IPS-18c (cell line): Measurements from ENCODE around the gene ZNF277.

Experiments
- H3K4me3 ChIP-seq: 2 replicates; pipeline ENCODE4 v1.7.0; 2013; ENCODE audit warnings: low read depth, mild to moderate bottlenecking, low read length, moderate library complexity; ENCODE audit not compliant: insufficient read depth
- H3K9me3 ChIP-seq: one replicate; pipeline ENCODE4 v1.6.1; 2013; ENCODE audit warnings: mild to moderate bottlenecking, low read length, moderate library complexity; ENCODE audit not compliant: control insufficient read depth, insufficient read depth

Gene ZNF277

DNA sequence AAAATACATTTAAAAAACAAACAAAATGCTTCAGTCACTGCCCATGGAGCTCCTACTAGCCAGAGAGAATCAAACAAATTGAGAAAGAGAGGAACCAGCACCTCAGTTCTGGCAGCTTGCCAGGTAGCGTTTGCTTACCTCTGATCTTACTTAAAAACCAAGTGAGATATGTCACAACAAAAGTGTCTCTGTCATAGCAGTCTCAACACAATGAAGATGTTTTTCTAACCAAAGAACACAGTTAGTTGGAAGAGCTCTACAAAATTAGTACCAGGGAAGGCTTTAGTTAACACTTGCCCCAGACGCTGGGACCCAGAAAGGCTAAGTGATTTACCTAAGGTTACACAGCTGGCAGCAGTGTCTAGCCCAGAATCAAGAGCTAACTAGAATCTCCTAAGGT lies 3.7 kb upstream of the ZNF277 start:
- no peak overlapping the region for H3K4me3 ChIP-seq

DNA sequence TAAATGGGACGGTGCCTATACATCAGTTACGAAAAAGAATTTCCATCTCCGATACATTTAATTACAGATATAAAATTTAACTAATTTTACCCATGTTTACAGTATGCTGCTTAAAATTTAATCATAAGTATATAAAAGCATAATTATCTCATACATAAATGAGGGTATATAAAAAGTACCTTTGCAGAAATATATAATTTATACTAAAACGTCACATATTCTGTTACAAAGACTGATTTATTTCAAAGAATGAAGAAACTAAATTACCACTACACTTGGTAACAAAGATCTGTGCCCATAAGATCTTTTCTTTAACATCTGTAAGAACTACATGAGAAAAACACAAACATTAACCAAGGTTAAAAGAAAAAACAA lies 3.1 kb upstream of the ZNF277 start:
- peaks cover 2% of the 10 kb centered on the region for H3K9me3 ChIP-seq
- H3K4me3 ChIP-seq: no peak overlapping the region

More for the DNA sequence above, 3.7 kb upstream of the ZNF277 start:
- peaks cover 2% of the 10 kb centered on the region for H3K9me3 ChIP-seq

DNA sequence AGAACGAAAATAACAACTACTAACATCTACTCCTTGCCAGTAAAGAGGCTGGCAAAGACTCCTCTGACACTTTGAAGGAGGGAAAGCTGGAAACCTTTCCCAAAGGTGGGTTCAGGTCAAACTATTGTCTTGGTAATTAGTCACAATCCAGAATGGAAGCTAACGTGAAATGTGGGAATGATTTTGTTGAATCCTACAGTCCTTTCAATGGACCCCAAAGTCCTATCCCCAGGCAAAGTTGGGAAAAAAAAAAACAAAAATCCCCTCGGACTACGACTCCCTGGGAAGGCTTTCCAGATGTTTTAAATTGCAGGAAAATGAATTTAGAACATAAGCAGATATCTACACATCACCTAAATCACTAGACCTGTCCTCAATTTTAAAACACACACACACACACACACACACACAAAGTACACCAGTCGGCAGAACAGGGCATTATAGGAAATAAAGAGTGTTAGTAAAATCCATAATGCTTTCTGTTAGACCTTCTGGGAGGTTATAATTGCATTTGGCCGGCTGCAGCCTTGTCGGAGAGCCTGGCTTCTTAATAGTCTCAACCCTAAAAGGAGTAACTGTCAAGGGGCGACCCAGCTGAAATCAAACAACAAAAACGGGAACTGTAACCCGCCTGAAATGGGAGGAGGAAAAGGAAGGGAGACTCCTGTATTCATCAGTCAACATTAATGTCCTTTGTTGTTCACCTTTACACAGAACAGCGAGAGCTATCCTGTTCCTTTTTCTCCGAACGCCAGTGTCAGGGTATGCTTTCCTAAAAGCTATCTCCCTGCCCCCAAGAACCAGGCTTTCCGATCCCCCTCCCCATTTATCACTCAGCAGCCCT lies 1.8 kb upstream of the ZNF277 start:
- peak overlapping the region; percentile 84 for H3K4me3 ChIP-seq
- peaks cover 2% of the 10 kb centered on the region for H3K9me3 ChIP-seq

DNA sequence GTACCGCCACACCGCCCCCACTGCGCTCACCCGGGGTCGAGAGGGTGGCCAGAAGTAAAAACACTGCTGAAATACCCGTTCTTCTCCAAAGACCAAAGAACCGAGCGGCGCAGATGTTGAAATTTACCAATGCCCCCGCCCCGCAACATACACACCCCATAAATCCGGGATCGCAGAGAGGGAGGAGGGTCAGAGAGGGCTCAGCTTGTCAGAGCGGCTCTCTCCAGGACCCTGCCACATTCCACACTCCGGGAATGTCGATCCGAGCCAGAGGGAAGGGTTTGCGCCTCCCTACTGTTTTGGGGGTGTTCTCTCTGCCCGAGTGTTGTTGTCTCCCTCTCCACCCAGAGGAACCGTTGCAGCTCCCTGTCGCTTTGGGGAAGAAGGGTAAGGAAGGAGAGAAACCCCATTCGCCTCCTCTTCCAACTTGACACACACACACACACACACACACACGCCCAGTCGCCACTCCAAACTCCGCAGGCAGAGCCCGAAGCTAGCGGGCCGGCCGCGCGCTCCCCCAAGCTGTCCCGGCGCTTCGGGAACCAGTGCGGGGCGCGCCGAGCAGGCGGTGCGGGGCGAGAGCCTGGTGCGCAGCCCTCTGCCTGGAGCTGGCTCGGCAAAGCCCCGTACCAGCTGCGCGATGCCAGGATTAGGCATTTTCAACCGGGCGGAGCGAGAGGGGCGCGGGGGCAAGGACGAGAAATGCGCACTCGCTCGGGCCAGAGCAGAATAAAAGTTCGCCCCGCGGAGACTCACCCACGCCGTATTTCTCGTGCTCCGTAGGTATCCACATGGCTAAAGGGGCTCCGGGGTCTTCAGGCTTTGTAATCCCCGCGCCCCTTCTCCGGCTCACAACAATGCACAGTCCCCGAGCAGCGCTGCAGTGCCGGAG lies 905 bp upstream of the ZNF277 start:
- Histone ChIP-seq H3K9me3 (peaks cover 2% of the 10 kb centered on the region), H3K4me3 (peak overlapping the region; percentile 84)

DNA sequence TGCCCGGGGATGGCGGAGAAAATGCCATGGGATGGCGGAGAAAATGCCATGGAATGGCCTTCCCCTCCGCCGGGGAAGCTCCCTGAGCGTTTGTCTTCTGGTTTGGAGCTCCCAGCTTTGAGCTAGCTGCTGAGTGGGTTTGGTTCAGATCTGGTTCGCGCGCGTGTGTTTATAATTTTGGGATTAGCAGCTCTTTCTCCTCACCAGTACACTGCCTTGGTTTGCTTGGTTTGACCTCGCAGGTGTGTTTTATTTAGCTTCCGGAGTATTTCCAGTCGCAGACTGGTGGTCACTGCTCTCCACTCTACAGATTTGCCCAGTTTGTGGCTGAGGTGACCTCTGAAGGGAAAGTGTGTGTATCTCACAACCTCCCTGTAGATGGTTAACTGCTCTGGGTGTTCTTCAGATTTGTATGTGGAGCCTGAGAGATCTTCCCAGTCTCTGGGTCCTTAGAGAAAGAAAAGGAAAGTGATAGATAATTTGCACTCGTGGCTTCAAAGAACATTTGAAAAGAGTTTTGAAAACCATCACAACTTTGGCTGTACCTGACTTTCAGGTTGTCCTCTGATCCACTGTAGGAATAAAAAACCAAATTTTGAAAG lies 597 bp downstream of the ZNF277 start:
- H3K4me3 ChIP-seq: peak overlapping the region; percentile 85
- H3K9me3 ChIP-seq: peaks cover 2% of the 10 kb centered on the region

DNA sequence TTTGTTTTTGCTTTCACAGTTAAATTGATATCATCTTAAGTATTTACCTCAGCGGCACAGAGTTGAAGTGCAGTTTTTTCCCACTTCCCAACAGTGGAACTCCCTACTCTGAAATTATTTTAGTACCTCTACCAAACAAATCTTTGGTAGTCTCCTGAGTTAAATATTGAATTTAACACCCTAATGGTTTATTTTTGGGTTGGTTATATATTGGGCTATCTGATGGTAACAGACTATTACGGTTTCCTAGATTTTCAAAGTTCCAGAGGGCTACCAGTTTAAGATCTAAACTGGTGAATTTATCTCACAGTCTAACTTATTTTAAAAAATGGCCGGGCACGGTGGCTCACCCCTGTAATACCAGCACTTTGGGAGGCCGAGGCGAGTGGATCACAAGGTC lies 1.3 kb downstream of the ZNF277 start:
- H3K9me3 ChIP-seq: peaks cover 2% of the 10 kb centered on the region
- H3K4me3 ChIP-seq: no peak overlapping the region; the same call in 1 of the 2 replicates

DNA sequence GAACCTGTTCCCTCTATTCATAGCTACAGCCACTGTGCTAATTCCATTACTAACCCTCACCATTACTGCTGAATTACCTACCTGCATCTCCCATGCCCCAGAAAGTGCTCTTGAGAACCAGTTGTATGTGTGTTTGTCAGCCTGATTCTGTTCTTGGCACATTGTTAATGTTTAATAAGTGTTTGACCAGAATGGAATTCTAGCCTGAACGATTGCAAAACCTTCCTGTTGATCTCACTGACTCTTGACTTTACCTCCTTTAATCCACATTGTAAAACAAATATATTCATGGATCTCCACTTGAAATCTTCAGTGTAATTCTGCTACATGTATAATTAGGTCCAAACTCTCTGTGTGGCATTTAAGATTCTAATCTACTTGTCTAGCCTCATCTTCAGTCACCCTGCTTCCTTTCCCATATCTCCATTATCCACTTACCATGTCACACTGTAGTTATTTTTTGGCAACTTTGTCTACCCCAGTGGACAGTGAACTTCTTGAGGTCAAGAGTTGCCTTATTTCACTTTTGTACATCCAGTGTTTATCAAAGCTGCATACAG lies 4.9 kb downstream of the ZNF277 start:
- Histone ChIP-seq H3K4me3 (no peak overlapping the region), H3K9me3 (peaks cover 2% of the 10 kb centered on the region)

DNA sequence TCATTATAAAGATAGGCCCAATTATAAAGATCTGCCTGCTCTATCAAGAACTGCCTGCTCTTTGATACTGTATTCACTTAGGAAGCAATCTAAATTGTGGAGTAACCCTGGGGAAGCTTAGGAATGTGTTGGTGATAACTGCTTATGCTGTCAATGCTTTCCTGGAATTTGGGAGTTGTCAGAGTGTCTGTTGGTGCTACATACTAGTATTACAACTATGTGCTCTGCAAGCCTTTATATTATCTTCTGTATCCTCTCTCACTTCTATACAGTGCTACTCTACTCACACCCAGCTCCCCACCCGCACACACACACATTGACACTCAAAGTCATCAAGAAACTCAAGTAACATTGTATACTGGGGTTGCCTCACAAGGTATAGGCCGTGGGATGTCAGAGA lies 6.1 kb downstream of the ZNF277 start:
- no peak overlapping the region for H3K4me3 ChIP-seq
- H3K9me3 ChIP-seq: no peaks in the 10 kb centered on the region

DNA sequence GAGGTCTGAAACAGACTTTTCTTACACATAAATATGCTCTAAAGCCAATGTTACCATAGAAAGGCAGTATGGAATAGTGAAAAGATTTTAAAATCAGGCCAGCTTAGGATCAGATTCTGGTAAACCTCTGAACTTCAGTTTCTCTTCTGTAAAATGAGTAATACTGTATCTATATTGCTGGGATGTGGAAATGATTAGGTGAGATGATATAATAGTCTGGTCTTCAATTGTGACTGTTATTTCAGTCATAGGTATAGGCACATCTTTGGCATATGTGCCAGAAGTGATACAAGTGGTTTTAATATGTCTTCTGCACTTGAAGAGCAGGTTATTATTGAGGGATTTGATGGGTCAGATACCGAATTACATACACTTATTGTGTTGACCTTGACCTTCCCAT lies 7.2 kb downstream of the ZNF277 start:
- no peak overlapping the region for H3K4me3 ChIP-seq
- no peaks in the 10 kb centered on the region for H3K9me3 ChIP-seq

DNA sequence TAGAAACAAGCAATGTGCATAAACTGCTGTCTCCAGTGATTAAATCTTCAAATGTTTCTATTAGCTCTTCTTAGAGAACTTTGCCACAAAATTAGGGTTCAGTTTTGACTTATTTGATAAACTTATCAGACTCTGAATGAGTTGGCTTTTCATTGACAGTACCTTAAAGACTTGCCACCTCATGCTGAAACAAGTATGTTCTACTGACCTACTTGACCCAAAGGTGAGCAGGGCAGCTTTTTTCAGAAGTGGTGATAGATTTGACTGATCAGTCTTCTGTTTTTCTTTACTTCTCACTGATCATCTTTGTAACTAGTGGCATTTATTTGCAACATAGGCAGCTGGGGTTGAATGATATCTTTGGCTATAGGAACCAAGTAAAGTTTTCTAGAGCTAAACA lies 7.8 kb downstream of the ZNF277 start:
- H3K4me3 ChIP-seq: no peak overlapping the region
- H3K9me3 ChIP-seq: no peaks in the 10 kb centered on the region

DNA sequence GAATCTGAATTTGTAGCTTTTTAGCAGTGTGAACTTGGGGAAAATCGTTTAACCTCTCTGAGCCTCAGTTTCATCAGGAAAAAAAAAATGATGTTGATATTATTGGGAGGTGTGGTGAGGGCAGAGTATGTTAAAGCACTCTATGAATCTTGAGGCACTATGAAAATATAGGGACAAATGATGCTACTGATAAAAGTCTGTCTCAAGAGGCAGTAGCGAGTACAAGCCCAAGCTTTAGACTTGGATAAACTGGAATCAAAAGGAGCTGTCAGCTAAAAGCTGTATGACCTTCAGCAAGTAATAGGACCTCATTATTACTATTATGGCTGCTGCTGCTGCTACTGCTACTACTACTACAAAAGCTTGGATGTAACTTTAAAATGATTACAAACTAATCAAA lies 8.4 kb downstream of the ZNF277 start:
- H3K9me3 ChIP-seq: no peaks in the 10 kb centered on the region
- H3K4me3 ChIP-seq: no peak overlapping the region

DNA sequence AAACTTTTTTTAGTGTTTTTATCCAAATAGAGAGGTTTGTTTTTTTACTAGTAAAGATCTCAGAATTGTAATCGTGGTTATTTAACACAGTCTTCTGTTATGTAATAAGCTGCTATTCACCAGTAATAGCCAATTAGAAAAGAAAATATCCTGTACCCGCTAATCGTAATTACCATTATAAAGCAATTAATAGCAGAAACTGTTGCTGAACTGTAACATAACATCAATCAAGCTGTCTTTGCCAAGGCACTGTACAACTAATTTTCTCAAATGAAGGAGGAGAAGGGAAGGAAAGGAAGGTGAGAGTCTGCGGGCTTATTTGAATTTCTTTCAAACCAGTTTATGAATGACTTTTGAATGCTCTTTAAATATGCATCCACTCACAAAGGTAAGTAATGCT lies 9.3 kb downstream of the ZNF277 start:
- H3K4me3 ChIP-seq: no peak overlapping the region

DNA sequence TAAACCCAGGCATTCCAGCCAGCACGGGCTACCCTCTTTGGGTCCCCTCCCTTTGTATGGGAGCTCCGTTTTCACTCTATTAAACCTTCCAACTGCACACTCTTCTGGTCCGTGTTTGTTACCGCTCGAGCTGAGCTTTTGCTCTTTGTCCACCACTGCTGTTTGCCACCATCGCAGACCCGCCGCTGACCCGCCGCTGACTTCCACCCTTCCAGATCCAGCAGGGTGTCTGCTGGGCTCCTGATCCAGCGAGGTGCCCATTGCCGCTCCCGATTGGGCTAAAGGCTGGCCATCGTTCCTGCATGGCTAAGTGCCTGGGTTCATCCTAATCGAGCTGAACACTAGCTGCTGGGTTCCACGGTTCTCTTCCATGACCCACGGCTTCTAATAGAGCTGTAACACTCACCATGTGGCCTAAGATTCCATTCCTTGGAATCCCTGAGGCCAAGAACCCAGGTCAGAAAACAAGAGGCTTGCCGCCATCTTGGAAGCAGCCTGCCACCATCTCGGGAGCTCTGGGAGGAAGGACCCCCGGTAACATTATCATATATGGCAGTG lies 14.5 kb downstream of the ZNF277 start:
- no peak overlapping the region for H3K4me3 ChIP-seq

More for the DNA sequence above, 9.3 kb downstream of the ZNF277 start:
- H3K9me3 ChIP-seq: no peaks in the 10 kb centered on the region

DNA sequence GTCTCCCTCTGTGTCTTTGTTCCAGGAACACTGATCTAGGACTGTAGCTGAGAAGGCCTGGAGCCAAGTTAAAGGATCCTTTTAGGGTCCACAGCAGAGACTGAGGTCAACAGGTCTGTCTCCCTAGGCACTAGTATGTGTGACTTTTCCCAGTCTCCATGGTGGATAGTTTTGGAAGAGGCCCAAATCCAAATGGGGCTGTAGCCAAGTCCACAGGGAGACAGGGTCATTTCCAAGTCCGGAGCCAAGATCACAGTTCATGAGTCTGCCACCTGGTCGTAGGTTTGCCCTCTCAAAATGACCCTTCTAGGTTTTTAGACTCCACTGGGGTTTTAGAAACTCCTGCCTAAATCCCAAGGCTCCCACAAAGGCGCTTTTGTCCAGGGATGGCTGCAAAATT lies 16.8 kb downstream of the ZNF277 start:
- no peak overlapping the region for H3K4me3 ChIP-seq
- H3K9me3 ChIP-seq: no peaks in the 10 kb centered on the region

More for the DNA sequence above, 14.5 kb downstream of the ZNF277 start:
- H3K9me3 ChIP-seq: no peaks in the 10 kb centered on the region

DNA sequence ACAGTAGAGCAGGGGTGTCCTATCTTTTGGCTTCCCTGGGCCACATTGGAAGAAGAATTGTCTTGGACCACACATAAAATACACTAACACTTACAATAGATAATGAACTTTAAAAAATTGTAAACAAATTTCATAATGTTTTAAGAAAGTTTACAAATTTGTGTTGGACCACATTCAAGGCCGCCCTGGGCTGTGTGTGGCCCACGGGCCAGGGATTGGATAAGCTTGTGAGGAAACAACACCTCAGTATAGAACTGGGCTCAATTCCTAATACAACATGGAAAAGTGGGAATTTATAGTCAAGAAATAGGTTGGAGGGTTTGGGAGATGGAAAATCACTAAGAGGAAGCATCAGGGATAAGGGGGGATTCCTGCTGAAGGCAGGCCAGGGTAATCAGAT lies 17.7 kb downstream of the ZNF277 start:
- no peaks in the 10 kb centered on the region for H3K9me3 ChIP-seq
- H3K4me3 ChIP-seq: no peak overlapping the region

DNA sequence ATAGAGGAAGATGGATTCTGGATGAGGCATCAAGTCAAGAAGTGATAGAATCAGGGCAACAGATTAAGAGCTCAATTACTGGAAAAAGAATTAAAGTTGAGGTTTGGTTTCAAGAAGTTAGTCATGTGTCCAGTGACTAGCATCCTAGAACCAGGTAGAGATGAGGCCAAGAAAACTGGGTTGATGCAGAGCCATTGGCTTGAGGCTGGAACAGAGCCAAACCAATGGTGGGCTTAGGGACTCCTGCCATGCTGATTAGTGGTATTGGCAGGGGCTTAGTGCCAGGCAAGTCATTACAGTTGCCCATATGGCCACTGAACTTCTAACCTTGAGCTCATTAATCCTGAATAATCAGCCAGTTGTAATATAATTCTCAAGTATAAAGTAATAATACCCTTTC lies 18.5 kb downstream of the ZNF277 start:
- no peaks in the 10 kb centered on the region for H3K9me3 ChIP-seq
- H3K4me3 ChIP-seq: no peak overlapping the region

DNA sequence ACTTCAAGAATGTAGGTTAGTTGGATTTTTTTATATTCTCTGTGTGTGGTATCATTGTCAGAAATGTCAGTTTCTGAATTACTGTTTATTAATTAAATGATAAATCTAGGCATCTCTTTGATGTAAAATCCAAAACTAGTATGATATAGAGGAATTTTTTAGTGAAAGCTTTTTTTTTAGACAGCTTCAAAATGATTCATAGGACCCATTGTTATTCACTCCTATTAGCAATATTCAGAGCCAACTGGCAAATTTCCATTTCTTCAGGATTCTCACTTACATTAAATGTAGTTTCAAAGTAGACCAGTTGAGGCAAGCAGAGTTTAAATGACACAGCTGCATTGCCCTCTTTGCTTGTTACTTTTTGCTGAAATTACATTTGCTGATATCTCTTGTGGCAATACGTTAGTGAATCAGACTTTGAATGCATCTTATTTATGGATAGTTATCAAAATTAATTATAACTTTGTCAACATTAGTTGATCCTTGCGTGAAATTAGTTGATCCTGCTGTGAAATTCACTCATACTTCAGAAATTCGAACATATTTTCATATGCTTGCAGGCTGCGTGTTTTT lies 20.3 kb downstream of the ZNF277 start:
- Histone ChIP-seq H3K4me3 (no peak overlapping the region), H3K9me3 (no peaks in the 10 kb centered on the region)
